Activated T-cell treated with anti-CD3 and anti-CD28 coated beads for 1 hour (primary cell): Measurements from ENCODE around the gene SRGAP2.
"Not testable (repeated sequence)": the region's sequence is repeated elsewhere in the genome, so short reads cannot be mapped to it uniquely, and the experiment has no call there.

Source experiments
- DNase-seq: peaks from one replicate; pipeline ENCODE4 v3.0.0-alpha.2; 2020; ENCODE audit warnings: low read depth

SRGAP2 gene

DNA sequence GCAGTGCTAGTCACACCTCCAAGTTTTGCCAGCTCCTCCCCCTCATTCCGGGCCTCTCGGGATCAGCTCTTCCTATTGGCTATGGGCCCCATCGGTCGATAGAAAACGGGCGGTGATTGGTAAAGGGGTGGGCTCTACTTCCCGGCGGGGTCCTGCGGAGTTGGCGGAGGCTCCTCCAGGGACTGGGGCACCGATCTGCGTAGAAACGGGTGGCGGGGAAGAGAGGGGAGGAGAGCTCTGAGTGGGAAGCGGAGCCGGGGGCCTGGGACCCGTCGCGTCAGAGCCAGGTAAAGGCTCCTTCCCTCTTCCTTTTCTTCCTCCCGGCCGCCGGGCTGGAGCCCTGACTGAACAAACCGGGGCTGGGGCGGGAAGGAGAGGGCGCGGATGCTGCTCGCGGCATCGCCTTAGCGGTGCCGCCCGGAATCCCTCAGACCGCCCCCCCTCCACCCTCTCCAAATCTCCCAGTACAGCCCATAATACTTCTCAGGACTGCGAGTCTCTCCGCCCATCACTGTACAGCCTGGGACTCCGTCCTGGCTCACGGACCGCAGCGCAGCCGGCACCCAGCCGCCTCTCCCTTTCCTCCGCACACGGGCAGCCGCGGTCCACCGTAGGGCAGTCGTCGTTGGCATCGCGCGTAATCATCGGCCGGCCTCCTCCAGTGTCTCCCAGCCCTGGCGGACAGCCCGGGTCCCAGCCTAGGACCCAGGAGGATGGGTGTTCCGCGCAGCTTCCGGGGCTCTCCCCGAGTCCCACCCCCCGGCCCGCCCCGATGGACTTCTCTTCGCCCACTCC lies at the start of gene SRGAP2:
Gene SRGAP2 (plus strand): TSS at position 178 of the 795 bp plus-strand sequence. CDS start 2,430 bp downstream, outside the sequence.
- peak; percentile 6 for DNase-seq

DNA sequence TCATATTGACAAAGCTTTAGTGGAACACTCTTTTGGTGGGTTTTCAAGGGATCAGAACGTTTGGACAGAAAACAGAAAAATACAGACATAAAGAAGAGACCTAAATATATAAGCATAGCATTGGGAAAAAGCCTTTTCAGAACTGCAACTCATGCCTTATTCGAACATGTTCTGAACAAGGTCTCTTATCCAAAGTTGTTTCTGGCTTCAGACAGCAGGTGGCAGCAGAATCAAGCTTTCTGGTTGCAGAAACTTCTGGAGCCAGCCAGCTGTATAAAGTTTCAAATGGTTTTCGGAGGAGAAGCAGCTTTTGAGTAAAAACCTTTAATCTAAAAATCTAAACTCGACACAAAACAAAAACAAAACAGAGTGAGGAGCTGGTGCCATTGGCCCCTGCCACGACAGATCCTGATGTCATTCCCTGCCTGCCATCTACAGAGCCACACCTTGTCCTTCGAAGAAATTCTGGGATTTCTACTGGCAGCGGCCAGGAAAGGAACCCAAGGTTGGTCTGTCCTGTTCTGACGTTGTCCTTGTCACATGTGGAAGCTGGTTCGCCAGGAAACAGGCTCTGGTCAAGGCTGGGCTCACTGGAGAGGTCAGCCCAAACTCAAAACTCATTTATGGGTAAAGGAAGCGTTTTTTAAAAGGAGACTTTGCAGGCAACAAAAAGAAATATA lies 35.9 kb upstream of the SRGAP2 start:
- not testable (repeated sequence) for DNase-seq

DNA sequence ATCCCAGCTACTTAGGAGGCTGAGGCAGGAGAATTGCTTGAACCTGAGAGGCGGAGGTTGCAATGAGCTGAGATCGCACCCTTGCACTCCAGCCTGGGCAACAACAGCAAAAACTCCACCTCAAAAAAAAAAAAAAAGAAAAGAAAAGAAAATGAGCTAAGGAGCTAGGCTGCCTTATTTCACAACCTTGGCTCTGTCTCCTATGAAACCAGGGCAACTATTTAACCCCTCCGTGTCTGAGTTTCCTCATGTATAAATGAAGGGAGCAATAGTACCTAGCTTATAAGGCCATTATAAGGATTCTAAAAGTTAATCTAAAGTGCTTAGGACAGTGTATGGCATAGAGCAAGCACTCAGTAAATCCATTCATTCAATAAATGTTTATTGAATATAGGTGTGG lies 33.5 kb upstream of the SRGAP2 start:
- DNase-seq, result not testable (repeated sequence)

DNA sequence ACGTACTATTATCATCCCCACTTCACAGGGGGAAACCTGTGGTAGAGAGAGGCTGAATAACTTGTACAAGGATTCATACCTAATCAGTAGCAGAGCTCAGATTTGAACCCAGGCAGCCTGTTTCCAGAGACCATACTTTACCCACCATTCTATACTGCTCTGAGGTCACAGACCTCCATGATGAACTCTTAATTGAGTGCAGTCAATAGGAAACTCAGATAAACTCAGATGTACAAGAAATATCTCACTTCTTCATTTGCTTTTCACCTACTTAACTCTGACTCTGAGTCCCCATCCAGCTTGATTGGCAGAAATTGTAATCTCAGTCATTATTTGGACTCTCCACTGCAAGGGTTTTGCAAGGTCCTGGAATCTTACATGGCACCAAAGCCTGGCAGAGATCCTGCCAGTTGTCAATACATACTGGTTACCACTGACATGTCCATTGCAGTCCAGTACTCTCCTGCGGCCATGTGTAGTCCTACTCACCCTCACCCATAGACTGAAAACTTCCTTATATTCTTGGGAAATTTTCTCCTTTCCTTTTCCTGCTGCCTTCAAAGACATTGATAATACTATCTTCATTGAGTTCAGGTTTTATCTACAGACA lies 30.1 kb upstream of the SRGAP2 start:
- not testable (repeated sequence) for DNase-seq

DNA sequence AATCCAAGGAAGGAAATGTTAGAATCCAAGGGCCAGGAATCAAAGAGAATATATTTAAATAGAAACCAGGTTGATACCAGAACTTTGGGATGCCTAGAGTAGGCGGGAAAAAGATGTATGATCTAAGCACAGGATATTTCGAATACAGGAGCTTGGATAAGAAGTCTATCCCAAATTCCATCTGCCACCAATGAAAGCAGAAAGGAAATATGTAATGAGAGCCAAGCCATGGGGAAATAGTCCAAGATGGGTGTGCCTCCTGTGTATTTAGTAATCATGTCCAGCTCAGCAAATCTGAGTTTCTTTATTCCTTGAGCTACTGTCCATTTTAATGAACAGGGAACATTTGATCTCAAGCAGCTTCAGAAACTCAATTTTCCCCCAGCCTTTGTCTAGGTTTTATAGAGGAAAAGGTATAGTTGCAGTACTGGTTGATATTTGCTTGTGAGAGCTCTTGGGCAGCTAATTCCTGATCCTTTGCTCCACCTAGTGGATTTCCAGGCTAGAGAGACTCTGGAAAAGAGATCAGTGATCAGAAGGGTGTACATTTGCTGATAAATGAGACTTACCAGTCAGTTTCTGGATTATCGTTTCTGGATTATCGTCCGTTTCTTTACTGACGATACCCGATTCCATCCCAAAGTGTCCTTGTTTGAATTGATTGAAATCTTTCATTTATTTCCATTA lies 29.0 kb upstream of the SRGAP2 start:
- not testable (repeated sequence) for DNase-seq

DNA sequence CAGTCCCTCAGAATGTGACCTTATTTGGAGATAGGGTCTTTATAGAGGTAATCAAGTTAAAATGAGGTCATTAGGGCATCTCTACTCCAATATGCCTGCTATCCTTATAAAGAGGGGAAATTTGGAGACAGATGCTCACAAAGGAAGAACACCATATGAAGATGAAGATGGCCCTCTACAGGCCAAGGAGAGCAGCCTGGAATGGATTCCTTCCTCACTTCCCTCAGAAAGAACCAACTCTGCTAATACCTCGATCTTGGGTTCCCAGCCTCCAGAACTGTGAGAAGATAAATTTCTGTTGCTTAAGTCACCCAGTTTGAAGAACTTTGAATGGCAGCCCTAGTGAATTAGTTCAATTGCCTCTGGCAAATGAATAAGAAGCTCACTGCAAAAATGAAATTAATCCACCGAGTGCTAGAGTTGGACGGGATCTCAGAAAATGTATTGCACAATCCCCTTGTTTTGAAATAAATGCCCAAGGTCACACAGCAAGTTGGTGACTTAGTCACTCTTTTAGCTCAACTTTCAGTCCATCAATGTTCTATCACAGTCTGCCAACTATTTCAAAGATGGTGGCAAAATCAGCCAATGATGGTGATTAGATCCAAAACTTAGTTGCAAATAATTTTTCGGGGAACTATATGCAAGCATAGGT lies 27.8 kb upstream of the SRGAP2 start:
- not testable (repeated sequence) for DNase-seq

DNA sequence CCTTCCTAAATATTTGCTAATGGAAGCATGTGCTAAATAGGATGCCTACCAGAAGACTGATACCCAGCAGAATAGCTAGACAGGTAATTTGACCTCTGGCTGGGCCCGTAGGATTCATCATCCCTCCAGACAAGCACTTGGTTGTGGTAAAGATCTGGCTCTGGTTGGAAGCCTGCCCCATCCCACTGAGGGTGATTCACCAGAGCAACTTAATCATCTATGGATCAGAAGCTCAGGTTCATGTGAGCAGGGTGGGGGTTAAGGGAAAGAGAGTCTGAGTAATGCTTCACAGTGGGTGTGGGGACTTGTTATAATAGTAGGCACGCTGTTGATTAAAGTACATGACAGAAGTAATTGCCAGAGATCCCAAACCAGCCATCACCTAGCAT lies 27.2 kb upstream of the SRGAP2 start:
- DNase-seq, result not testable (repeated sequence)

DNA sequence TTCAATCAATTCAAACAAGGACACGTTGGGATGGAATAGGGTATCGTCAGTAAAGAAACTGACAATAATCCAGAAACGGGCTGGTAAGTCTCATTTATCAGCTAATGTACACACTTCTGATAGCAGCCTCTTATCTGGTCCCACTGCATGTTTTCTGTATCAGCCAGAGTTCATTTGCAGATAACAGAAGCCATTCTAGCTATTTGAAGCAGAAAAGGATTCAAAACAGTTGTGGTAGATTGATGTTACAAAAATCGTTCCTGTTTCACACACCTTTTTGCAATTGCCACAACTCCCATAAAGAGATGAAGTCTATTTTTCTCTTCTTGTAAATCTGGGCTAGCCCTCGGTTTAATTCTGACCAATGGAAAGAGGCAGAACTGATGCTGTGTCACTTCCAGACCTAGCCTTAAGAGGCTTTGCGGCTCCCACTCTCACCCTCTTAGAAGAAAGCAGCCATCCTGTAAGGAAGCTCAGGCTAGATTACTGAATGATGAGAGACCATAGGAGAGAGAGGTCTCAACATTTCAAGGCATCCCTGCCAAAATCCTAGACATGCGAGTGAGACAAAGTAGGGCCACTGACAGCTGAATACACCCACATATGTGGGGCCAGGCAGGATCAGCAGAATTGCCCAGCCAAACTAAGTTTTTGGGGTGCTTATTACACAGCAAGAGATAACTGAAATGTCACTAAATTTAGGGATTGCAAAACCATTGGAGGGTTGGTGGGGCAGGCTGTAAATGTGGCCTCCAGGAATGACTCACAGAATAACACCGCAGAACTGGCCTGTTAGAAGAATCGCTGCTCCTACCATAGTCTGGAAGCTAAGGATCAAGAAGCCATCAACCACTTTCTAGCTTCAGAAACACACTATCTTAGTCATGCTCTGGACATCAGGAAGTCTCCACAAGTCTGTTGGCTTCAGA lies 25.0 kb upstream of the SRGAP2 start:
- not testable (repeated sequence) for DNase-seq

DNA sequence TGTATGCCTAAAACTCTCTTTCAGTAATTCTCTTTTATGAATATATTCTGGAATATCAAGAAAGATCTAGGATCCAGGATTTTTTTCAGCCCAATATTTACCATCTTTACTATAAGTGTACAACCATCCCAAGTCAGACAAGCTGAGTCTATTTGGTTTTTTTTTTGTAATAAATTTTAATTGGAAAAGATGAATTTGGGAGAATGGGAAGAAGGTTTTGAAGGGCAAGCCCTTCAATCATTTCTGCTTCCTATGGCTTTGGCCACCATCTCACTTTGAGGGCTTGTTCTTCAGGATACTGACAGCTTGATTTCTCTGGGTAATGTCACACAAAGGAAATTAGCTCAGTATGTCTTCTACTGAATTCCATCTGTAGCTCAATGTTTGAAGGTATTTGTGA lies 23.7 kb upstream of the SRGAP2 start:
- DNase-seq, result not testable (repeated sequence)

DNA sequence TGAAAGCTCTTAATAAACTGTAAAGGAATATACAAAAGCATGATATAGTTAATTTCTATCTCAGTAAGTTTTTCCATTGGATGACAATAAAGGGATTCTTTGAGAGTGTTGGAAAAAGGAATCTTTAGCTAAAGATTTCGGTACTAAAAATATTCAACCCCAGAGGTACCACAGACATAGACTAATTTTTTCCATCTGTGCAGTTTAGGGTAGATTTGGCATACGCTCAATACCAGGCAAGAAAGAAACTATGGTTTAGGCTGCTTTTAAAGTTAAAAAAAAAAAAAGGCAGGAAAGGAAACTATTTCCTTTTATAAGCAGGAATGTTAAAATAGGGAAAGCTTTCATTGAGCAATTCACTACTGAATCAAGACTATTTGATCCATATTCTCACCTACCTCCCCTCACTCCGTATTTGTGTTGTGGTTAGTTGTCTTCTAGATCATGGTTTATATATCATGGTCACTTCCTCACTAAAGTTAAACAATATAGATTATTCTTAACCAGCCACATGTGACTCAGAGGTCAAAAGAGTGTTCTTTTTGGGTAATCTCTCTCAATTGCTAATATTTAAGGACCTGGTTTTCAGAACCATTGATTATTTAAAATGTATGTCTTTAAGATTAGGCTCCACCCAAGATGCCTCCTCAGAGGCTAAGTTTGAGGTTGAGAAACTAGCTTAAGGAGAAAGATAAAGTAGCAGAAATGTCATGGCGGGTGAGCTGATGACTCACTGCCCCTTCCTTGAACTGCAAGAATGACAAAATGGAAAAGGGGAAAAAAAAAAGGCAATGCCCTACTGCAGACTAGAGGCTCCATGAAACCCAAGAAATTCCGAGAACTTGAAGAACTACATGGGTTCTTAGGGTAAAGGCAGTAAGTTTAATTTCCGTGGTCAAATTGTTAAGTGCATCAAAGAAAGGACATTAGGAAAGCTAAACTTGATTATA lies 20.7 kb upstream of the SRGAP2 start:
- not testable (repeated sequence) for DNase-seq

DNA sequence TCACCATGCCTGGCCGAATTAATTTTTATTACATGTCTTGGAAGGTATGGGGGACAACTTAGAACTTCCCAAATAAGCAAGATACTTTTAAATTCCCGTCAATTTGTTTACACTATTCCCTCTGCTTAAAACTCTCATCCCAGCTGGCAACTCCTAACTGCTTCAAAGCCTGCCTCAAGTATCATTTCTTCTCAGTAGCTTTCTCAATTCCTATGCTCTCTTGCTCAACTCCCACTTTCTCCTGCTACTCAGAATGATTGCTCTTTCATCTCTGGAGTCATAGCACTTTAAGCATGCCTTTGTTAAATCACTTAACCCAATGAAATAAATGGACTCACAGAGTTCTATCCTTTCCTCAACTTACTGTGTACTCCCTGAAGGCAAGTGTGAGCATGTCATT lies 19.6 kb upstream of the SRGAP2 start:
- not testable (repeated sequence) for DNase-seq

DNA sequence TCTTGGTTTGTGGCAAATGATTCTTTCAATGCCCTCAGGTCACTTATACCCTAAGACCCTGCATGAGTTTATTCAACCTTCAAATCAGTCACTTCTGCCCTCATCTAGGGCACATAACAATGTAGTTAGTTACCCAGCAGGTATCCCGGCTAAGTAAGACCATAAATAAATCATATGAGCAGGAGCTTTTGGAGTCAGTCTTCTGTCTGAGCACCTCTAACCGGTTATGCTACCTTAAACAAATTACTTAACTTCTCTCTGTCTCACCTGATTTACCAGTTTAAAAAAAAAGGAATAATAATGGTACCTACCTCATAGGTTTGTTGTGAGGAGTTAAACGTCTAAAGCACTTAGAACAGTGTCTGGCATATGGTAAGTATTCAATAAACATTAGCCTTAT lies 17.6 kb upstream of the SRGAP2 start:
- not testable (repeated sequence) for DNase-seq

DNA sequence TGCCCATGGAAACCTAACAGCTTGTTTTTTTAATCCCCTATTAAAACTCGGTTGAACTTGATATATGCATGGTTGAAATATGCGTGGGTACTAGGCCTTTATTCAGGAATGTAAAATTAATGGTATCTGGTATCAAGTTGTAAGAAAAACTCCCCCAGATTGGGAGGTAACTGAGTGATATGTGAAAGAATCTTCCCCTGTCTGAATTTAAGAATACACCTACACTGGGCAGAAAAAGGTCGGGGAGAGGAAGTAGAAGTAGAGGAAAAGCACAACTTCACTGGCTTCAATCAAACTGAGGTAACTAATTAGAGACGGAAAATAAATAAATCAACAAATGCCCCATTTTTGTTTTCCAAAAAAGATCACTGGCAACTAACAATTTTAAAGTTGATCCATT lies 16.5 kb upstream of the SRGAP2 start:
- not testable (repeated sequence) for DNase-seq

DNA sequence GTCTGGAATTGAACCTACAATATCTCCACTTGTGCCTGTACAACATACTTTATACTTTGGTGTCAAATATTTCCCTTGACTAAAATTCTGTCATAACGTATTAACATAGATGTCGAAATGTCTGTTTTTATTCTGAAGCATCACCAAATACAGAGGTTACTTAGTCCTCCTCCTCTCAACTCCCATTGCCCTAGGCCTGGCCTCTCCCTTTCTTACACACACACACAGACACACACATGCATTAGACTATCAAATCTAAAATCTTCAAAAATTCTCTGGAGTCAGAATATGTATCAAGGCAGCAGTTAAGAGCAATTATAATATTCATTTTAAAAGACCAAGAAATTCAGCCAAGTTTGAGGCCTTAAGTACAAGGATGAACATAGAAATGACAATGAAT lies 8.2 kb upstream of the SRGAP2 start:
- DNase-seq, result not testable (repeated sequence)

DNA sequence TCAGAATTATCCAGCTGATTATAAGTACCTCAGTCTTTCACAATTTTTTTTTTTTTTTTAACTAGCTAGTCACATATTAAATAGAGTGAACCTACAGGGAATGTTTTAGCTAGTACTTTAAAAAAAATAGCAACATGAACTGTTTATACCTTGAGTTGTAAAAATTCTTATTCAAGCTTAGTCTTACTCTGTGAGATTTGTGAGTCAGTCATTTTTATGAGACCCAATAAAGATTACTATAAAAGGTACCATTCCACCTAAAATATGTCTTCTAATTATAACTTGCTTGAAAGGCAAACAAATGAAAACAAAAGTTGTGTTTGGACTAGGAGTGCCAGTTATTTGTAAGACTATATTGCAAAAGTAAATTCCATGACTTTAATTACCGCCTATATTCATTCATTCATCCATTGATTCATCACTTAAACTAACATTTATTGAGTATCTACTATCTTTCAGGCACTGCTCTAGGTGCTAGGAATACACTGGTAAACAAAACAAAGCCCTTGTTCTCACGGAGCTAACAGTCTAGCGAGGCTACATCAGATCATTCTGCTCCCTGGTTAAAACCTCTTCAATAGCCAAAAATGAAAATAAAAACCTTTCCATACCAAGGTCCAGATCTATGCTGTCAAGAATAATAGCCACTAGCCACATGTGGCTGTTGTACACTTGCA lies 6.5 kb upstream of the SRGAP2 start:
- not testable (repeated sequence) for DNase-seq

DNA sequence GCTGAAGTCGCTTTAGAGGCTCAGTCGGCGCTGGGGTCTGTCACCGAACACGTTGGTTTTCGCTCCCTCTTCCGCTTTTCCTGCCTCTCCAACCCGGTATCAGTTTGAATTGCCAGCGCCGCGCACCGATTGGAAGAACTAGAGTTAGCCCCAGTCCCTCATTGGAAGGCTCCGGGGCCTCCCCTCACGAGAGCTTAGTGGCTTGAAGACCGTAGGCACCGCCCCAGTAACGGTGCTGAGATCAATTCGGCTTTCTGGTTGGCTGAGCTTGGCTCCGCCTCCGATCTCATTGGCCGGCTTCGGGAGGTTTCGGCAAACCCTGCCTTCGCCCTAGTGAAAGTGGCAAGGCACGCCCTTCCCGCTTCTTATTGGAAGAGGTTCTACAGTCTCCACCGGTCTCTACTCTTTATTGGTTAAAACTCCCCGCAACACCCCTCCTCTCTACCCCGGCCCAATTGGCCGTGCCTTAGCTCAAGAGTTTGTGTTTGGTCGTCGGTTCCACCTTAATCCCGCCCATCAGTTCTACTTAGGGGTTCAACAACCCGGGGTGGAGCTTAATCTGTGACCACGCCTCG lies 465 bp upstream of the SRGAP2 start, which contains the start of gene FAM72A:
Gene FAM72A (minus strand): TSS at position 51 of the 575 bp plus-strand sequence. CDS start 814 bp downstream, outside the sequence.
- peak; percentile 87 for DNase-seq

DNA sequence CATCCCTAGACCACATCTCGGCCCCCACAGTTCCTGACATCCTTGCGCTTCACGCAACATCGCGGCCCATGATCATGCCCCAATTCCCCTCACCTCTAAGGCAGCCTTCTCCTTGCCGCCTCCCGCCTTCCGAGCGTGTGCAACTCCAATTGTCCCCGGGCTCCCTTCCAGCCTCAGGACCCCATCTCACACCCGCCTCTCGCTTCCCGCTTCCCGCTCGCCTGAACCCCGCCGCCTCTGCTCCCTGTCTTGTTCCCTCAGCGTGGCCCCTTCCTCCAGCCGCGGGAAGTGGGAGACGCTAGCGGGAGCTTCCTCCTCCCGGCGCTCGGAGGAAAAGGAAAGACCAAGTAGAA lies 794 bp downstream of the SRGAP2 start:
- DNase-seq, result not testable (repeated sequence)

DNA sequence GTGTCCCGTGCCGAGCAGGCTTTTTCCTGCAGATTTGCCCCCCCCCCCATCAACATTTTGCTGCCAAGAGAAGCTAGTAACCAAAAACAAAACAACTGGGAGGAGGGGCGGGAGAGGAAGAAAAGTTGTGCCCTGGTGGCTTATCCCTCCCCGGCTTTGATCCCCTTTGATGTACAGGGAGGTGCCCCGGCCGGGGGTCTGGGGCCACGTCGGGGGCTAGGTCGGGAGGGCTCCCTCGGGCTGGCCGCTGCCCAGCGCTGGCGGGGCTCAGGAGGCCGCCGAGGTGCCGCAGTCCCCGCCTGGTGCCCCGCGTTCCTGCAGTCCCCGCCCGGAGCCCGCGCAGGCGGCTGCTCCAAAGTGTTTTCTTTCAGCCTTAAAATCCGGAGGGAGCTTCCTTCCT lies 1.5 kb downstream of the SRGAP2 start:
- DNase-seq, result not testable (repeated sequence)
